Cardiac muscle cell (in vitro differentiated cells and primary cell): ENCODE measurements around the gene OR13C9. TPM values are rescaled to one million over a fixed set of nuclear protein-coding genes. Genes with fewer than 3 reads are reported as not detected.
"Not testable (repeated sequence)": the region's sequence is repeated elsewhere in the genome, so short reads cannot be mapped to it uniquely, and the experiment has no call there.

ENCODE experiments used
- DNase-seq, 2 donors: peaks; one replicate each; pipeline versions ENCODE4 v3.0.0 to v3.0.0-alpha.2; 2010 to 2017; ENCODE audit warnings: low read depth in 1 of 2, low spot score in 1 of 2
- H3K27ac ChIP-seq: fragments of 200-600 bp; sonication (generic); 2 replicates; pipeline ENCODE4 v1.5.1; 2016
- H3K27me3 ChIP-seq: fragments of 200-600 bp; sonication (generic); 2 replicates; pipeline ENCODE4 v1.6.0; 2016; ENCODE audit warnings: control low read depth
- H3K36me3 ChIP-seq: fragments of 200-600 bp; sonication (generic); 2 replicates; pipeline ENCODE4 v1.5.1; 2016; ENCODE audit warnings: control low read depth
- H3K4me1 ChIP-seq: fragments of 200-600 bp; sonication (generic); 2 replicates; pipeline ENCODE4 v1.8.1; 2017; ENCODE audit warnings: low read depth, mild to moderate bottlenecking, mixed run types
- H3K4me3 ChIP-seq: fragments of 200-600 bp; sonication (generic); 2 replicates; pipeline ENCODE4 v1.5.1; 2016; ENCODE audit warnings: mild to moderate bottlenecking
- H3K9me3 ChIP-seq: fragments of 200-600 bp; sonication (generic); 2 replicates; pipeline ENCODE4 v1.5.1; 2017; ENCODE audit warnings: low read depth, mild to moderate bottlenecking, control low read depth
- CTCF ChIP-seq: IDR thresholded peaks from 2 replicates; pipeline ENCODE4 v1.5.1; 2012; ENCODE audit warnings: low read depth, mild to moderate bottlenecking, low read length
- polyA plus RNA-seq: library from polyadenylated mRNA; unstranded; fragments of >200 nt; fragmentation: Nextera tagmentation; extraction: Ambion mirVana; gene quantifications from 2 replicates; pipeline ENCODE4 v1.2.1, GENCODE V29; 2016
- total RNA-seq: library from RNA; depleted of rRNA; stranded (reverse); fragments of >200 nt; gene quantifications from 2 replicates; pipeline ENCODE4 v1.2.3, GENCODE V29; 2016

The OR13C9 gene
- total and polyA plus RNA-seq, 2 experiments from 2014 or later = 0.57 to 1.4 TPM

- no peak for DNase-seq
- H3K9me3 ChIP-seq = no peaks in the 10 kb centered on the region
These were observed 6.8 kb downstream of the OR13C9 start for GRCh38 chr9:104611213-104611612.

GRCh38 chr9:104608336-104608735, 9.7 kb downstream of the OR13C9 start:
- no peak for TF ChIP-seq CTCF
- H3K4me1 ChIP-seq = no peaks in the 10 kb centered on the region
- H3K27me3 ChIP-seq = no peaks in the 10 kb centered on the region
- no peak for DNase-seq
- H3K27ac ChIP-seq = no peak overlapping the region
- no peaks in the 10 kb centered on the region for H3K9me3 ChIP-seq
- H3K4me3 ChIP-seq = no peak overlapping the region
- no peaks in the 10 kb centered on the region for H3K36me3 ChIP-seq

More at GRCh38 chr9:104611213-104611612, 6.8 kb downstream of the OR13C9 start:
- Histone ChIP-seq H3K4me1 (no peaks in the 10 kb centered on the region), H3K27ac (no peak overlapping the region), H3K36me3 (no peaks in the 10 kb centered on the region), H3K27me3 (no peaks in the 10 kb centered on the region), H3K4me3 (no peak overlapping the region)
- no peak for TF ChIP-seq CTCF

GRCh38 chr9:104606152-104606551, 11.9 kb downstream of the OR13C9 start:
- H3K27ac ChIP-seq = no peak overlapping the region
- H3K36me3 ChIP-seq = no peaks in the 10 kb centered on the region
- no peak for DNase-seq
- H3K27me3 ChIP-seq = no peaks in the 10 kb centered on the region
- H3K4me3 ChIP-seq = no peak overlapping the region
- TF ChIP-seq CTCF = no peak
- no peaks in the 10 kb centered on the region for H3K4me1 ChIP-seq
- no peaks in the 10 kb centered on the region for H3K9me3 ChIP-seq

- H3K36me3 ChIP-seq, H3K27me3 ChIP-seq, H3K9me3 ChIP-seq, H3K4me1 ChIP-seq, H3K4me3 ChIP-seq, DNase-seq, H3K27ac ChIP-seq: not testable (repeated sequence)
These were observed 12.5 kb downstream of the OR13C9 start, which contains the start of gene OR13C2 for GRCh38 chr9:104605527-104605926. Gene OR13C2 (minus strand): TSS chr9:104605627. CDS start chr9:104605627, 0 bp downstream.

- no peak for DNase-seq
- TF ChIP-seq CTCF = no peak
- Histone ChIP-seq H3K36me3 (no peaks in the 10 kb centered on the region), H3K9me3 (no peaks in the 10 kb centered on the region), H3K27ac (no peak overlapping the region), H3K27me3 (no peaks in the 10 kb centered on the region), H3K4me3 (no peak overlapping the region), H3K4me1 (no peaks in the 10 kb centered on the region)
These were observed 13.2 kb downstream of the OR13C9 start for GRCh38 chr9:104604801-104605200.

GRCh38 chr9:104599313-104599712, 18.7 kb downstream of the OR13C9 start, which contains the start of gene OR13C5:
Gene OR13C5 (minus strand): TSS chr9:104599413. CDS start chr9:104599413, 0 bp downstream.
- not testable (repeated sequence) for H3K4me1 ChIP-seq, H3K27me3 ChIP-seq, DNase-seq, H3K4me3 ChIP-seq, H3K9me3 ChIP-seq, H3K36me3 ChIP-seq, H3K27ac ChIP-seq

- not testable (repeated sequence) for H3K27ac ChIP-seq, DNase-seq, H3K27me3 ChIP-seq, H3K4me1 ChIP-seq, H3K9me3 ChIP-seq, H3K4me3 ChIP-seq, H3K36me3 ChIP-seq
These were observed 19.3 kb downstream of the OR13C9 start for GRCh38 chr9:104598749-104599148.
